ENCODE results near the gene DNM3.

Gene DNM3

GRCh38 chr1:171994293-171994692 is 153.0 kb downstream of the DNM3 start:
- no peak for DNase-seq (ENCODE audit: extremely low read depth, low read depth)
- TF ChIP-seq, protein P1, sequence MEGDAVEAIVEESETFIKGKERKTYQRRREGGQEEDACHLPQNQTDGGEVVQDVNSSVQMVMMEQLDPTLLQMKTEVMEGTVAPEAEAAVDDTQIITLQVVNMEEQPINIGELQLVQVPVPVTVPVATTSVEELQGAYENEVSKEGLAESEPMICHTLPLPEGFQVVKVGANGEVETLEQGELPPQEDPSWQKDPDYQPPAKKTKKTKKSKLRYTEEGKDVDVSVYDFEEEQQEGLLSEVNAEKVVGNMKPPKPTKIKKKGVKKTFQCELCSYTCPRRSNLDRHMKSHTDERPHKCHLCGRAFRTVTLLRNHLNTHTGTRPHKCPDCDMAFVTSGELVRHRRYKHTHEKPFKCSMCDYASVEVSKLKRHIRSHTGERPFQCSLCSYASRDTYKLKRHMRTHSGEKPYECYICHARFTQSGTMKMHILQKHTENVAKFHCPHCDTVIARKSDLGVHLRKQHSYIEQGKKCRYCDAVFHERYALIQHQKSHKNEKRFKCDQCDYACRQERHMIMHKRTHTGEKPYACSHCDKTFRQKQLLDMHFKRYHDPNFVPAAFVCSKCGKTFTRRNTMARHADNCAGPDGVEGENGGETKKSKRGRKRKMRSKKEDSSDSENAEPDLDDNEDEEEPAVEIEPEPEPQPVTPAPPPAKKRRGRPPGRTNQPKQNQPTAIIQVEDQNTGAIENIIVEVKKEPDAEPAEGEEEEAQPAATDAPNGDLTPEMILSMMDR (IDR thresholded peaks at IDR 0.05; ENCODE audit: low read depth, low read length, missing control alignments) = no peak
- no peak overlapping the region for H3K4me3 ChIP-seq (replicated peaks; ENCODE audit: low read depth, low read length)

DNA sequence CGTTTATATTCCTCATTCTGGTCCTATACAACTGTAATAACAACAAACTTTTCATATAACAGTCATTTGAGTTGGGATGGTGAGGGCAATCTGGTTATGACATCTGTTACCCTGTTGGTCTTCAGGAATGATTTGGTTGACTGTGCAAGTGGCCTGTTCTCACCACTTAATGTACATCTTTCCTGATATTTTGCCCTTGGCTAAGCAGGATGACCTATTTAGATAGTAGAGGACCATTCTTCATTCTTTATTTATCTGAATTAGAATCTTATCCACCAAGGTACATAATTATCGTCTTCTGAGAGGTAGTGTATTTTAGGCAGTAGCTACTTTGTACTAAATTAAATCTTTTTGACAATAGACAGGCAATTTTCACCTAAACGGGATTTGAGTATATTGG is 154.3 kb downstream of the DNM3 start:
- H3K4me3 ChIP-seq (replicated peaks; ENCODE audit: low read depth, low read length) = no peak overlapping the region
- no peak for DNase-seq (ENCODE audit: extremely low read depth, low read depth)
- TF ChIP-seq, protein P1 (IDR thresholded peaks at IDR 0.05; ENCODE audit: low read depth, low read length, missing control alignments) = no peak

DNA sequence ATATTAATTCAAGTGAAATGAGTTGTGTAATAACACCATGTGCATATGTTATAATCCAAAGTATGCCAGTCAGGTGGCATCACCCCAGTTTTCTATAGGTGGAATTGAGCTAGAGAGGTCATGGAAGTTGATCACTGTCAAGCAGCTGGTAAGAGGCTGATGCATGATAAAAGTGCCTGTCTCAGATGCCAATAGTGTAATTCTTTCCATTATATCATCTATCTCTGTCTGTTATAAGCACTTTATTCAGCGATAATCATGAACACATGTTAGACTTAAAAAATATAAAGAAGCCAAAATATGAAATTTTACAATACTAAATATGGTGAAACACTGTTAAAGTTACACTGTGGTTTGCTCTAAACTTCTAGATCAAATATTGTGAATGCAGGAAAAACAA is 156.6 kb downstream of the DNM3 start:
- no peak overlapping the region for H3K4me3 ChIP-seq (replicated peaks; ENCODE audit: low read depth, low read length)
- DNase-seq (ENCODE audit: extremely low read depth, low read depth) = no peak
- TF ChIP-seq, protein P1 (IDR thresholded peaks at IDR 0.05; ENCODE audit: low read depth, low read length, missing control alignments) = no peak

DNA sequence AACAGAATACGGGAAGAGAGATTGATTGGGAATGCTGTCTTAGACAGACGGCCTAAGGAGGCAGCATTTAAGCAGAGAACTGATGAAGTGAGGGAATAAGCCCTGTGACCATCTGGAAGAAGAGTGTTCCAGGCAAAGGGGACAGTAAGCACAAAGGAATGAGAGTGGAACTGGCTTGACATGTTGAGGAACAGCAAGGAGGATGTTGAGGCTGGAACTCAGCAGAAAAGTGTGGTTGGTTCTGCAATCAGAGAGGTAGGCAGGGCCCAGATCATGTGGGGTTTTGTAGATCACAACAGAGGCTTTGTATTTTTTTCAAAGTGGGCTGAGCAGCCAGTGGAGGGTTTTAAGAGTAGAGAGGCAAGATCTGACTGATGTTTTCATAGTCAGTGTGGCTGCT is 157.4 kb downstream of the DNM3 start:
- no peak for DNase-seq (ENCODE audit: extremely low read depth, low read depth)
- TF ChIP-seq, protein P1 (IDR thresholded peaks at IDR 0.05; ENCODE audit: low read depth, low read length, missing control alignments) = no peak
- no peak overlapping the region for H3K4me3 ChIP-seq (replicated peaks; ENCODE audit: low read depth, low read length)

DNA sequence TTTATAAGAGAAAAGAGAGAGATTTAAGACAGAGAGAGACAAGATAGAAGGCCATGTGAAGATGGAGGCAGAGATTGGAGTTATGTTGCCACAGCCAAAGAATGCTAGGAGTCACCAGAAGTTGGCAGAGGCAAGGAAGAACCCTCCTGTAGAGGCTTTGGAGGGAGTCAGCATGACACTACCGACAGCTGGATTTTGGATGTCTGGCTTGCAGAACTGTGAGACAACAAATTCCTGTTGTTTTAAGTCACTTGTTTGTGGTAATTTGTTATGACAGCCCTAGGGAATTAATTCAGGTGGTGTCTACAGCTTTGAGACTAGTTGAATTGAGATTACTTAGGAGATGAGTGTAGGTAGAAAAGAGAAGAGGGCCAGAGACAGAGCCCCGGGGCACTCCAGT is 158.5 kb downstream of the DNM3 start:
- no peak overlapping the region for H3K4me3 ChIP-seq (replicated peaks; ENCODE audit: low read depth, low read length)
- DNase-seq (ENCODE audit: extremely low read depth, low read depth) = no peak
- TF ChIP-seq, protein P1 (IDR thresholded peaks at IDR 0.05; ENCODE audit: low read depth, low read length, missing control alignments) = no peak

- TF ChIP-seq, protein P1 (IDR thresholded peaks at IDR 0.05; ENCODE audit: low read depth, low read length, missing control alignments) = no peak
- H3K4me3 ChIP-seq (replicated peaks; ENCODE audit: low read depth, low read length) = no peak overlapping the region
- no peak for DNase-seq (ENCODE audit: extremely low read depth, low read depth)
Observed at GRCh38 chr1:172001288-172001687, 160.0 kb downstream of the DNM3 start.

DNA sequence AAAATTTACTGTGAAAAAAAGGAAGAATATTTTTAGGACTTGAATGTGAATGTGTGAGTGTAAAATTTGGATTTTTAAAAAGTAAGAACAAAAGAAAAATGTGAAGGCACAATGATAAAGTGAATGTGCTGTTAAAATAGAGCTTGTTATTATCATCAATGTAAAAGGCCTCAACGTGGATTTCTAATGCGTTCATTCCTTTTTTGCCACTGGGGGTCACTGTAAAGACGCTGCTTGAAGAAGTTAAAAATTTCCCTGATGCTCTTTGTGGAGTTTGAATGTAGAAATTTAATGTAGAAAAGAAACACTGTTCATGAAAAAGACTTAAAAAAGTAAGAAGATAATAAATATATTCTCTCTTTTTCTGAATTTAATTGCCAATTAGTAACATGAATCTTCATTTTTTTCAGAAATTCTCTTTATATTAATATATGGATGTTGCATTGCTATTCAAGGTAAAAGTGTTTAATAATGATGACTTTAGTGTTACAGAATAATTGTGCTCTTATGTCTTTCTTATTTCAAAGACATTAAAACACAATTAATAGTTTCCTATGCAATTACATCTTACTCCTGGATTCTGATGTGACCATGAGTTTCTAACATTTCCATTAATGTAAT is 161.5 kb downstream of the DNM3 start:
- no peak for DNase-seq (ENCODE audit: extremely low read depth, low read depth)
- TF ChIP-seq, protein P1 (IDR thresholded peaks at IDR 0.05; ENCODE audit: low read depth, low read length, missing control alignments) = peak; percentile 66
- H3K4me3 ChIP-seq (replicated peaks; ENCODE audit: low read depth, low read length) = no peak overlapping the region
